ENCODE results near the gene FGB.
"Not testable (repeated sequence)": the region's sequence is repeated elsewhere in the genome, so short reads cannot be mapped to it uniquely, and the experiment has no call there.

Gene FGB

GRCh38 chr4:154566639-154567204 lies 3.9 kb downstream of the FGB start:
- DNase-seq, result no peak

DNA sequence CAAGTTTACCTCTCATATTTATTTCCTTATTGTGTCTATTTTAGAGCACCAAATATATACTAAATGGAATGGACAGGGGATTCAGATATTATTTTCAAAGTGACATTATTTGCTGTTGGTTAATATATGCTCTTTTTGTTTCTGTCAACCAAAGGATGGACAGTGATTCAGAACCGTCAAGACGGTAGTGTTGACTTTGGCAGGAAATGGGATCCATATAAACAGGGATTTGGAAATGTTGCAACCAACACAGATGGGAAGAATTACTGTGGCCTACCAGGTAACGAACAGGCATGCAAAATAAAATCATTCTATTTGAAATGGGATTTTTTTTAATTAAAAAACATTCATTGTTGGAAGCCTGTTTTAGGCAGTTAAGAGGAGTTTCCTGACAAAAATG lies 6.2 kb downstream of the FGB start:
- DNase-seq, result no peak

DNA sequence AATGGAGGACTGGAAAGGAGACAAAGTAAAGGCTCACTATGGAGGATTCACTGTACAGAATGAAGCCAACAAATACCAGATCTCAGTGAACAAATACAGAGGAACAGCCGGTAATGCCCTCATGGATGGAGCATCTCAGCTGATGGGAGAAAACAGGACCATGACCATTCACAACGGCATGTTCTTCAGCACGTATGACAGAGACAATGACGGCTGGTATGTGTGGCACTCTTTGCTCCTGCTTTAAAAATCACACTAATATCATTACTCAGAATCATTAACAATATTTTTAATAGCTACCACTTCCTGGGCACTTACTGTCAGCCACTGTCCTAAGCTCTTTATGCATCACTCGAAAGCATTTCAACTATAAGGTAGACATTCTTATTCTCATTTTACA lies 6.8 kb downstream of the FGB start:
- no peak for DNase-seq

DNA sequence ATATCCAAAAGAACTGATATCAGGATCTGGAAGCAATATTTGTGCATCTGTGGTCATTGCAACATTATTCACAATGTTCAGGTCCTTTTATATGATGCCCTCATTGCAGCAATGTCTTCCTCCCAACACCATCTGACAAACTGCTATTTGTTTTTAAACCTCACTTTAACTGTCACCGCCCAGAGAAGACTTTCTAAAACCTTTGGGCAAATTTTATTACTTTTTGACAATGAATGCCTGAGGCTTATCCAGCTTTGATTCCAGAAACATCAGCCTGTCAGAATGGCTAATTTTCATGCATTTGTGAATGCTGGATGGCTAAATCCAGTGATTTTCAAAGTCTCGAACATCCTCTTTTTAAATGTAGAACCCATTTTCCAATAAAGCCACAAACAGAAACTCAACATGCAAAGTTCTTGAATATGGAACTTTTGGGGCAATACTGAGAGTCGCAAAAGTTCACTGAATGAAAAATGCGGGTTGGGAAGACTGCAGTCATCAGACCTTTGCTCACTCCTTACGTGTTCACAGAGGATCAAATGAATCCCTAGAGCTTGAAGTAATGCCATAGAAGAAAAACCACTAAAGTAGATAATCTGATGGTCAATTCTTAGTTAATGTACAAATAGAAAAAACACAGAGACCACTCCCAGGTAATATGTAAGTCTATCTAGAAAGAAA lies 10.5 kb downstream of the FGB start:
- DNase-seq, result no peak

DNA sequence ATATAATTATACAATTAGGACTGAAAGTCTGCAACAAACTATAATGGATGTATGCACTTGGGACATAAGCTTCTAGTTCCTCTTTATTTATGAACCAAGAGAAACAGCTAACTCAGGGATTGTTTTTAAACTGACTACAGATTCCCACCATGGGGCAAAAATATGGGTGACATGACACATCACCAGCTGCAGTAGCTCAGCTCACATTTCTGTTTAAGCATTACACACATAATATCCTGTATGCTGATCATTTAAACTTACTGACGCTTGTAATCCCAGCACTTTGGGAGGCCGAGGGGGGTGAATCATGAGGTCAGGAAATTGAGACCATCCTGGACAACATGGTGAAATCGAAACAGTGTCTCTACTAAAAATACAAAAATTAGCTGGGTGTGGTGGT lies 11.5 kb downstream of the FGB start:
- DNase-seq, result no peak

DNA sequence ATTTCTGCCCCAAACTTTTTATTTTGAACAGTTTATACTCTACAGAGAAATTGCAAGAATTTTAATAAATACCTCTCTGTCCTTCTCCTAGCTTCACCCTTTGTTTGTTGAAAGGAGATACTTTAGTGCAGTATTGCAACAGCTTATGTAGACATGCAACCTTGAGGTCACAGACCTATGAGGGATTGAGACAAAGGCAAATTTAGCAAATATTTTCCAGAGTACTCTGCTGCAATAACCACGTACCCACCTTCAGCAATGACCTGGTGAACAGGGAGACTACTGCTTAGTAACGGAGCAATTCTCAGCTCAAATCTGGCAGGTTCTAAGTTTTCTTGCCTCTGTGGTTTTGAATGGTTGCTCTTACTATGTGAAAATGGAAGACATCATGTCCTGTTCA lies 14.5 kb downstream of the FGB start:
- DNase-seq, result no peak

DNA sequence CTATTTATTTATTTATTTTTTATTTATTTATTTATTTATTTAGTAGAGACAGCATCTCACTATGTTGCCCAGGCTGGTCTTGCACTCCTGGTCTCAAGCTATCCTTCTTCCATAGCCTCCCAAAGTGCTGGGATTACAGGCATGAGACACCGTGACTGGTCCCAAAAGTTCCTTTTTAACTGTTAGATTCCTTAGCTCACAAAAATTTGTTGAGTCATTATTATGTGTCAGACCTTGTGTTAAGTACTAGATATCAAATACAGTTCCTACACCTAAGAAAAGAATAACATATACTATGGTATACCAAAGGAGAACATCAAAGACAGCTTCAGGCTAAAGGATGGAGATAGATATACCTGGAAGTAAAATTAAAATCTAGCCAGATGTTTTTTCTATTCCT lies 16.1 kb downstream of the FGB start:
- no peak for DNase-seq

GRCh38 chr4:154579927-154580326 lies 17.1 kb downstream of the FGB start:
- no peak for DNase-seq

DNA sequence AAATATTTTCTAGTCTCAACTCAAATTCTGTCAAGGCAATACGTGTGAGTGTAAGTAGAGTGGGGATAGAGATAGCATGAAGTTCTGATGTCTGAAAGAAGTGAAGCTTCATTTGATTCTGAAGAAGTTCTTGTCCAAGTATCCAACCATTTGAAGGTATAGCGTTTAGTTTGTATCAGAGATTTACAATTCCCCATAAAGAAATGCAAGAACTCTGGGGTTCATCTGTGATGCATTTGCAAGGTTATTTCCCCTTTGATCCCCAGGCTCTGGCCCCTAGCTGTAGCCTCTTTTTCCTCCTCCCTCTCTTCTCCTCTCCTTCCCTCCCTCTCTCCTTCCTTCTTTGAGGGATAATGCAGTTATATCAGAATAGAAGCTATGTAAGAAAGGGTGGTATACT lies 19.9 kb downstream of the FGB start:
- no peak for DNase-seq

DNA sequence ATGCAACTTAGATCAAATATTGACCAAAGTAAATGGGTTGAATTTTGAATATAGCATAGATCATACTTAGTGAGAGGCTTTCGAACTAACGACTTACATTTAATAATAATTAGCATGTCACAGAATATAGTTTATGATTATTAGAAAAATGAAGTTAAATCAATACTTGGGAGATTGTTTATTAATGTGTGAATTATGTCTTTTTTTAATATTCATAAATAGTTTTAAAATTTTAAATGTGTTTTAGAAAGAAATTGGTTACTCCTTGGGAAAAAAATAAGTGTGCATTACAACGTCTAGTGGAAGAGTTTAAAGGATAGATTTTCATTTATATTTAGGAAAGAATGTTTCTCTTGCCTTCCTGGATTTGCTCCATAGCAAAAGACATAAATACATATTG lies 20.4 kb downstream of the FGB start:
- no peak for DNase-seq

DNA sequence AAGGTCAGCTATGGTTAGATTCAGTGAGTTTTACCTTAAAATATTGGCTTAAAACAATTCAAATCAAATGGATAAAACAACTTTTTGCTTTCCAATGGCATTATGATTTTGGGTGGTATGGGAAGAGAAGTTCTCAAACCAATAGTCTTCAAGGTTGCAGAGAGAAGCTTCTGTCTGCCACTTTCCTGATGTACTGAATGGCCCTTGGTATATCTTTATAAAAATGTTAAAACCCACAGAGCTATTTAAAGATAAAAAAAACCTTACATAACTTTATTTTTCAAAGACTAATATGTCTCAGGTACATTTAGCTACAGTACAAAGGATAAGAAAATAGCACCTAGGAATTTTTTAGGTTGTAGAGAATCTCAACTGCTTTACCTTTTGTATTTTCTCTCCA lies 20.9 kb downstream of the FGB start:
- DNase-seq, result no peak

GRCh38 chr4:154584259-154584658 lies 21.4 kb downstream of the FGB start:
- no peak for DNase-seq

GRCh38 chr4:154585369-154586018 lies 22.7 kb downstream of the FGB start:
- no peak for DNase-seq

- DNase-seq, result no peak
Measured at GRCh38 chr4:154586296-154587033, 23.7 kb downstream of the FGB start.

GRCh38 chr4:154588198-154588597 lies 25.4 kb downstream of the FGB start:
- DNase-seq, result no peak

DNA sequence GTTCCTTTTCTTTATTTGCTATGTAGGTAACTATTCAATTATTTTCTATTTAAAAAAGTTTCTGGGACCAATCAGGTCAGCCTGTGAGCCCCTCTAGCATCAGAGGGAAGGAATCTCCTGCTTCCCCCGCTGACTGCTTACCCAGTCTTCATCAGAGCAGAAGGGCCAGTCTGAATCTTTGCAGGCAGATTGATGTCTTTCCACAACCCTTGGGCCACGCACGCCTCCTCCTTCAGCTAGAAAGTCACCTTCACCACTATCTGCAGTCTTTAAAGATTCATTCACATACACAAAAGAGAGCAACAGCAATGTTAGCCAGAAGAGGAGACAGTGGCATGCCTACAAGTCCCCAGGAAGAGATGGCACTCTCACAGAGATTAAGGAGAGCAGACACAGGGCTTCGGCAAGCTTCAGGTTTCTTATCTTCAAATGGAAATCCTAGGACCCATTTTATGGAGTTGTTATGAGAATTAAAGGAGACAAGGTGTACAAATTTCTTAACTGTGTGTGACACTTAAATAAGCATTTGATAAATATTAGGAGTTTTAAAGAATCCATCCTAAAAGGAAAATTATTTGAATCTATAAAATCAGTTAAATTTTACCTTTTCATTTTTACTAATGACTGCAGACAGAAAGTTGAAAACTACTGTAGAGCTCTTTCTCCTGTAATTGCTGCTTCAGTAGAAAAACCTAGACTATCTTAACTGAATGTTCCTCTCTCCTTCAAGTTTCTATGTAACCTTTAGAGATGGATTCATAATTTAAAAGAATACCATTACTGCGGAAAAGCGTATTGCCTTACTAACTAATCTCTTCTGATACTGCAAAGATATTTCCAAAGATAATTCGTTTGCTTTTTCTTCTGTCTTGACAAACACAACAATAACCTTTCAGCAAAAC lies 26.7 kb downstream of the FGB start:
- no peak for DNase-seq

DNA sequence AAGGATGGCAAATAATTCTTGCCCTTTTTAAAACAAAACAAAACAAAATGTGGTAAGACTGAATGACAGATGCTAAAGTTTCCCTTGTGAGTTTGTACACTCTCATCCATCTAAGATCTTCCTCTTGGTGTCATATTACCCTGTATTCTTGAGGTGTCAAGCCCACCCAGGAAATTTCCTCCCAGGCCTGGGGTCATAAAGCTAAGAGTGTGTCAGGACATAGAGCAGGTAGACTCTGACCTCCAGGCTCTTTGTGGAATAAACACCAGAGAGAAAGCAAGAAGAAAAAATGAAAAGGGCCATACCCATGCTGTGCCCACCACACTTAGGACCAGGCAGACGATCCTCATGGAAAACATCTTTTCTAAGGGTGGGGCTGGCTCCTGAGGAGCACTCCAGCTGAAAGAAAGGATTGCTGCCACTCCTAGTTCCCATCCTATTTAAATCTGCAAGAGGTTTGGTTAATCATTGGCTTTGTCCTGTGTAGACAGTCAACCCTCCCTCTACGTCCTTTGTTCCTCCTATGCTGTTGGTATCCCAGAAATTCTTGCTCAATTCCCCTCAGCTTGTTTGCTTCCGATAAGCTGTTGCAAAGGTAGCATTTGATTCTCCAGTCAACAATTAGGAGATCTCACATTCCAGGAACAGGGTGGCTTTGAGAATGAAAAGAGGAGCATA lies 27.7 kb downstream of the FGB start, which contains the start of gene FGA:
Gene FGA (minus strand): TSS at position 414 of the 678 bp plus-strand sequence. CDS start 55 bp downstream, at position 359.
- DNase-seq, result no peak

- no peak for DNase-seq
Measured at GRCh38 chr4:154591890-154592289, 29.1 kb downstream of the FGB start.

GRCh38 chr4:154593868-154594267 lies 31.1 kb downstream of the FGB start:
- no peak for DNase-seq

DNA sequence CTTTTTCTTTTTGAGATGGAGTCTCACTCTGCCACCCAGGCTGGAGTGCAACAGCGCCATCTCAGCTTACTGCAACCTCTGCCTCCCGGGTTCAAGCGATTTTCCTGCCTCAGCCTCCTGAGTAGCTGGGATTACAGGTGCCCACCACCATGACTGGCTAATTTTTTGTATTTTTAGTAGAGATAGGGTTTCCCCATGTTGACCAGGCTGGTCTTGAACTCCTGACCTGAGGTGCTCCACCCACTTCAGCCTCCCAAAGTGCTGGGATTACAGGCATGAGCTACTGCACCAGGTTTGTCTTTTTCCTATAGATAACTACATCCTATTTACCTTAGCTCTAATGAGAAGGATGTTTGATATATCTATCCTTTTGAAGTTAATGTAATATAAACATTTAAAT lies 31.5 kb downstream of the FGB start:
- not testable (repeated sequence) for DNase-seq

GRCh38 chr4:154595807-154596206 lies 33.0 kb downstream of the FGB start:
- no peak for DNase-seq

GRCh38 chr4:154597281-154597680 lies 34.5 kb downstream of the FGB start:
- DNase-seq, result not testable (repeated sequence)
